GM04503 (cell line): ENCODE data around the gene LASP1.

ENCODE experiments used
- DNase-seq: peaks from one replicate; pipeline ENCODE4 v3.0.0-alpha.2; 2012; ENCODE audit warnings: low read depth

LASP1 gene

GRCh38 chr17:38869526-38870258 is at the start of gene LASP1:
TSS of gene LASP1 (plus strand) at chr17:38870058. CDS start at chr17:38870190, 132 bp downstream.
- no peak for DNase-seq

- DNase-seq, result peak; percentile 79
These were observed 44.7 kb upstream of the LASP1 start, which contains the start of gene CWC25 for GRCh38 chr17:38824899-38825761. TSS of gene CWC25 (minus strand) at chr17:38825321. CDS start at chr17:38825183, 138 bp downstream.

GRCh38 chr17:38825762-38826247 is 44.1 kb upstream of the LASP1 start:
- no peak for DNase-seq

- no peak for DNase-seq
These were observed 25.5 kb upstream of the LASP1 start for GRCh38 chr17:38844261-38844757.

GRCh38 chr17:38848557-38848891 is 21.3 kb upstream of the LASP1 start:
- DNase-seq, result no peak

GRCh38 chr17:38848939-38849605 is 20.8 kb upstream of the LASP1 start:
- DNase-seq, result no peak

GRCh38 chr17:38850374-38850773 is 19.5 kb upstream of the LASP1 start:
- DNase-seq, result no peak

GRCh38 chr17:38851434-38851833 is 18.4 kb upstream of the LASP1 start:
- DNase-seq, result no peak

- DNase-seq, result no peak
These were observed 17.0 kb upstream of the LASP1 start for GRCh38 chr17:38852771-38853291.

GRCh38 chr17:38853292-38854219 is 16.3 kb upstream of the LASP1 start, which contains the start of gene RPL23:
TSS of gene RPL23 (minus strand) at chr17:38853721. CDS start at chr17:38853710, 11 bp downstream.
- DNase-seq, result peak; percentile 81

GRCh38 chr17:38855101-38855714 is 14.7 kb upstream of the LASP1 start:
- peak; percentile 75 for DNase-seq

GRCh38 chr17:38857271-38857670 is 12.6 kb upstream of the LASP1 start:
- no peak for DNase-seq

- DNase-seq, result no peak
These were observed 8.4 kb upstream of the LASP1 start for GRCh38 chr17:38861399-38861843.

- no peak for DNase-seq
These were observed 5.0 kb upstream of the LASP1 start for GRCh38 chr17:38864636-38865398.

GRCh38 chr17:38867179-38867967 is 2.5 kb upstream of the LASP1 start:
- no peak for DNase-seq

- no peak for DNase-seq
These were observed 1.7 kb upstream of the LASP1 start for GRCh38 chr17:38867968-38868816.

- peak; percentile 57 for DNase-seq
These were observed 887 bp upstream of the LASP1 start for GRCh38 chr17:38868817-38869525.
